ENCODE data around the gene ADGRL1. TPM values are rescaled to one million over a fixed set of nuclear protein-coding genes. Genes with fewer than 3 reads are reported as not detected.

Gene ADGRL1
- total and polyA plus RNA-seq, 9 of the 15 experiments (the other 6 are each of a cell fraction or from before 2014, with no cell fraction given), result 0.14 to 37.0 (median 8.6) TPM

- Histone ChIP-seq H3K27ac (ENCODE audit: extremely low read depth, low read depth, low read length) (no peak overlapping the region), H3K27me3 (ENCODE audit: control insufficient read depth in 2 of 2, insufficient read depth in 2 of 2, low read length in 2 of 2) (no peaks in the 10 kb centered on the region), H2AFZ (ENCODE audit: low read depth, low read length) (no peak overlapping the region), H3K79me2 (ENCODE audit: control insufficient read depth, insufficient read depth, low read length) (no peaks in the 10 kb centered on the region), H3K9me3 (replicated peaks; ENCODE audit: control insufficient read depth, insufficient read depth, low read depth, low read length) (no peaks in the 10 kb centered on the region), H3K4me2 (ENCODE audit: insufficient read depth, low read length) (no peak overlapping the region), H3K4me3 (no peak overlapping the region), H3K4me1 (replicated peaks in 1 of 2; ENCODE audit: control insufficient read depth in 2 of 2, insufficient read depth in 2 of 2, low read length in 2 of 2) (peaks cover 0 to 5% of the 10 kb centered on the region in 2 experiments; a peak in 1 of 5 replicates), H3K9me1 (ENCODE audit: control insufficient read depth, insufficient read depth, low read length) (no peaks in the 10 kb centered on the region), H4K20me1 (replicated peaks; ENCODE audit: control insufficient read depth, insufficient read depth, low read length) (no peaks in the 10 kb centered on the region), H3K9ac (ENCODE audit: insufficient read depth in 1 of 2, low read depth in 2 of 2, low read length in 2 of 2) (no peak overlapping the region), H3K36me3 (ENCODE audit: control insufficient read depth, insufficient read depth, low read length) (peaks cover 32% of the 10 kb centered on the region; the same call in 2 of the 3 replicates)
- ChIA-PET POLR2A (no interaction called here), CTCF (ENCODE audit: low intra/inter-chr PET ratio) (no interaction called here)
- DNase-seq (ENCODE audit: extremely low read depth in 1 of 4, low spot score in 3 of 4) (no peak), ATAC-seq (no peak), FAIRE-seq (no peak)
- in situ Hi-C loops (cut with MboI) (no loop called here), intact Hi-C loops (cut with micrococcal nuclease) (no loop called here)
- no TSS peak for BruUV-seq (replicated peaks)
- TF ChIP-seq ZNF699 (CRISPR knock-in tag; IDR thresholded peaks at IDR 0.05; ENCODE audit: insufficient replicate concordance) (no peak), DPF2 (IDR thresholded peaks at IDR 0.05) (no peak), MEIS2 (IDR thresholded peaks at IDR 0.05; ENCODE audit: partially characterized antibody) (no peak), PHB2 (IDR thresholded peaks at IDR 0.05; ENCODE audit: low read depth) (no peak), ZNF143 (CRISPR knock-in tag; IDR thresholded peaks at IDR 0.05) (no peak), IRF9 (tag; IDR thresholded peaks at IDR 0.05) (no peak), U2AF1 (optimal IDR thresholded peaks at IDR 0.05; ENCODE audit: low read depth, low read length) (no peak)
- WGBS (ENCODE audit: insufficient coverage, low coverage, missing lambda C conversion rate), result 85% methylated on average over 11 of the region's 11 CpGs
Measured at GRCh38 chr19:14102102-14102696, 103.8 kb downstream of the ADGRL1 start.
